HL-60 (cell line): ENCODE results near the gene C19orf73.

Experiments
- DNase-seq, 2 experiments: peaks; one replicate each; pipeline ENCODE4 v3.0.0-alpha.2; 2010 to 2020; ENCODE audit warnings: low read depth in 1 of 2, low spot score in 1 of 2
- H3K27ac ChIP-seq: fragments of 250-450 bp; sonication (Bioruptor Pico); replicated peaks from 2 replicates; pipeline ENCODE4 v1.5.1; 2020; ENCODE audit warnings: mild to moderate bottlenecking, moderate library complexity
- H3K27me3 ChIP-seq: fragments of 250-450 bp; sonication (Bioruptor Pico); 2 replicates; pipeline ENCODE4 v1.5.1; 2021; ENCODE audit warnings: mild to moderate bottlenecking, moderate library complexity; ENCODE audit not compliant: insufficient read depth, poor library complexity, severe bottlenecking
- H3K4me3 ChIP-seq: replicated peaks from 2 replicates; pipeline ENCODE4 v1.5.1; 2011; ENCODE audit warnings: mild to moderate bottlenecking, control low read depth, low read length; ENCODE audit not compliant: insufficient read depth
- GABPA ChIP-seq: IDR thresholded peaks from 2 replicates; pipeline ENCODE4 v1.6.1; 2012; ENCODE audit warnings: low read depth
- POLR2AphosphoS5 ChIP-seq: IDR thresholded peaks from 2 replicates; pipeline ENCODE4 v1.6.1; 2012; ENCODE audit warnings: low read depth
- SPI1 ChIP-seq: IDR thresholded peaks from 2 replicates; pipeline ENCODE4 v1.6.1; 2012; ENCODE audit warnings: low read depth, mild to moderate bottlenecking, borderline replicate concordance
- TF ChIP-seq, protein P1 (sequence below): IDR thresholded peaks from 2 replicates; pipeline ENCODE4 v1.6.1; 2012; ENCODE audit warnings: low read depth; ENCODE audit not compliant: insufficient replicate concordance
- TF ChIP-seq, protein P2 (sequence below): IDR thresholded peaks from one replicate; pipeline ENCODE4 v1.5.1; 2011; ENCODE audit warnings: low read length, control low read depth, inconsistent platforms; ENCODE audit not compliant: insufficient read depth

The C19orf73 gene

DNA sequence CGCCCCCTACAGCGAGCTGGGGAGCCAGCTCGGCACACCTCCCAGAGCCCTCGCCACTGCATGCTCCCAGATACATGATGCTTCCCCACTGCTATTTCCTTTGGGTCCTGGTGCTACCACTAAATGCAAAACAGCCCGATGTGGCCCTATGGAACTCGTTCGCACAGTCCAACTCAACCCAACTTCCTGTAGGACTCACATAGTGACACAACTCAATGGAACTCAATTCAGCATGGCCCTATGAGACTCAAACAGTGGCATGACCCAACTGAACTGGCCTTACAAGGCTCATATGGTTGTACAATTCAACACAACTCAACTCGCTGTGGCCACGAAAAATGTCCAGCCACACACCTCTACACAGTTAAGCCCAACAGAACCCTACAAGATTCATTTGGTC lies 49.9 kb downstream of the C19orf73 start:
- Histone ChIP-seq H3K27ac (no peak overlapping the region), H3K27me3 (peaks cover 46% of the 10 kb centered on the region), H3K4me3 (no peak overlapping the region)
- no peak for TF ChIP-seq GABPA
- TF ChIP-seq SPI1, result no peak
- TF ChIP-seq POLR2AphosphoS5, result no peak
- TF ChIP-seq, protein P1, sequence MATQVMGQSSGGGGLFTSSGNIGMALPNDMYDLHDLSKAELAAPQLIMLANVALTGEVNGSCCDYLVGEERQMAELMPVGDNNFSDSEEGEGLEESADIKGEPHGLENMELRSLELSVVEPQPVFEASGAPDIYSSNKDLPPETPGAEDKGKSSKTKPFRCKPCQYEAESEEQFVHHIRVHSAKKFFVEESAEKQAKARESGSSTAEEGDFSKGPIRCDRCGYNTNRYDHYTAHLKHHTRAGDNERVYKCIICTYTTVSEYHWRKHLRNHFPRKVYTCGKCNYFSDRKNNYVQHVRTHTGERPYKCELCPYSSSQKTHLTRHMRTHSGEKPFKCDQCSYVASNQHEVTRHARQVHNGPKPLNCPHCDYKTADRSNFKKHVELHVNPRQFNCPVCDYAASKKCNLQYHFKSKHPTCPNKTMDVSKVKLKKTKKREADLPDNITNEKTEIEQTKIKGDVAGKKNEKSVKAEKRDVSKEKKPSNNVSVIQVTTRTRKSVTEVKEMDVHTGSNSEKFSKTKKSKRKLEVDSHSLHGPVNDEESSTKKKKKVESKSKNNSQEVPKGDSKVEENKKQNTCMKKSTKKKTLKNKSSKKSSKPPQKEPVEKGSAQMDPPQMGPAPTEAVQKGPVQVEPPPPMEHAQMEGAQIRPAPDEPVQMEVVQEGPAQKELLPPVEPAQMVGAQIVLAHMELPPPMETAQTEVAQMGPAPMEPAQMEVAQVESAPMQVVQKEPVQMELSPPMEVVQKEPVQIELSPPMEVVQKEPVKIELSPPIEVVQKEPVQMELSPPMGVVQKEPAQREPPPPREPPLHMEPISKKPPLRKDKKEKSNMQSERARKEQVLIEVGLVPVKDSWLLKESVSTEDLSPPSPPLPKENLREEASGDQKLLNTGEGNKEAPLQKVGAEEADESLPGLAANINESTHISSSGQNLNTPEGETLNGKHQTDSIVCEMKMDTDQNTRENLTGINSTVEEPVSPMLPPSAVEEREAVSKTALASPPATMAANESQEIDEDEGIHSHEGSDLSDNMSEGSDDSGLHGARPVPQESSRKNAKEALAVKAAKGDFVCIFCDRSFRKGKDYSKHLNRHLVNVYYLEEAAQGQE, result no peak
- TF ChIP-seq, protein P2, sequence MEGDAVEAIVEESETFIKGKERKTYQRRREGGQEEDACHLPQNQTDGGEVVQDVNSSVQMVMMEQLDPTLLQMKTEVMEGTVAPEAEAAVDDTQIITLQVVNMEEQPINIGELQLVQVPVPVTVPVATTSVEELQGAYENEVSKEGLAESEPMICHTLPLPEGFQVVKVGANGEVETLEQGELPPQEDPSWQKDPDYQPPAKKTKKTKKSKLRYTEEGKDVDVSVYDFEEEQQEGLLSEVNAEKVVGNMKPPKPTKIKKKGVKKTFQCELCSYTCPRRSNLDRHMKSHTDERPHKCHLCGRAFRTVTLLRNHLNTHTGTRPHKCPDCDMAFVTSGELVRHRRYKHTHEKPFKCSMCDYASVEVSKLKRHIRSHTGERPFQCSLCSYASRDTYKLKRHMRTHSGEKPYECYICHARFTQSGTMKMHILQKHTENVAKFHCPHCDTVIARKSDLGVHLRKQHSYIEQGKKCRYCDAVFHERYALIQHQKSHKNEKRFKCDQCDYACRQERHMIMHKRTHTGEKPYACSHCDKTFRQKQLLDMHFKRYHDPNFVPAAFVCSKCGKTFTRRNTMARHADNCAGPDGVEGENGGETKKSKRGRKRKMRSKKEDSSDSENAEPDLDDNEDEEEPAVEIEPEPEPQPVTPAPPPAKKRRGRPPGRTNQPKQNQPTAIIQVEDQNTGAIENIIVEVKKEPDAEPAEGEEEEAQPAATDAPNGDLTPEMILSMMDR, result no peak
- DNase-seq, result no peak
